HG03521 (cell line): ENCODE results near the gene PSMB10.

Experiments
- ATAC-seq: cut with Tn5 transposase; IDR thresholded peaks from one replicate; pipeline ENCODE4 v1.9.1; 2021; ENCODE audit warnings: mild to moderate bottlenecking, moderate library complexity; ENCODE audit not compliant: unreplicated experiment

The PSMB10 gene

DNA sequence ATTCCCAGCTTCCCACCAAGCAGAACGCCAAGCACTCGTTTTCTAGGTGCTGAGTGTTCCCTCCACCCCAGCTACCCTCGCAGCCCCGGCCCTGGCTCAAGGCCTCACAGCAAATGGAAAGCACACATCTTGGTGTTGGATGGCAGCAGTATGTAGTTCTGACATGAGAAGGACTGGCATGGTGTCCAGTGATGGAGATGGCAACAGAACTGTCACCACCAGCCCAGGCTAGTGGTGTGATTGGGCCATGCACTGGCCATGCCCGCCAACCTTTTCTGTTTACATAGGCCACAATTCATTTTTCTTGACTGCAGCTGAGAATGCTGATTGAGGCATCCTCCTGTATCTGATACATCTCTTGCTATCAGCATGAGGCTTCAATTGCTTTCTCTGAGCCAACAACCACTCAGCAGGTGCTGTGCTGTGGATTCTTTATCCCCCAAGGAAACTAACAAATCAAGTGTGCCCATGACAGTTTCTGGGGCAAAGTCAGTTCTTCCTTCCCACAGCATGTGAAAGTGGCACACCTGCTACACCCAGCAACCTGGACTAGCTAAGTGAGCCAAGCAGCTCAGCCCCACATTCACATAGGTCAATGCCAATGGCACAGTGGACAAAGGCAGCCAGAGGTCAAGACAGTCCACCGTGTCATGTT is 28.0 kb upstream of the PSMB10 start:
- no peak for ATAC-seq

DNA sequence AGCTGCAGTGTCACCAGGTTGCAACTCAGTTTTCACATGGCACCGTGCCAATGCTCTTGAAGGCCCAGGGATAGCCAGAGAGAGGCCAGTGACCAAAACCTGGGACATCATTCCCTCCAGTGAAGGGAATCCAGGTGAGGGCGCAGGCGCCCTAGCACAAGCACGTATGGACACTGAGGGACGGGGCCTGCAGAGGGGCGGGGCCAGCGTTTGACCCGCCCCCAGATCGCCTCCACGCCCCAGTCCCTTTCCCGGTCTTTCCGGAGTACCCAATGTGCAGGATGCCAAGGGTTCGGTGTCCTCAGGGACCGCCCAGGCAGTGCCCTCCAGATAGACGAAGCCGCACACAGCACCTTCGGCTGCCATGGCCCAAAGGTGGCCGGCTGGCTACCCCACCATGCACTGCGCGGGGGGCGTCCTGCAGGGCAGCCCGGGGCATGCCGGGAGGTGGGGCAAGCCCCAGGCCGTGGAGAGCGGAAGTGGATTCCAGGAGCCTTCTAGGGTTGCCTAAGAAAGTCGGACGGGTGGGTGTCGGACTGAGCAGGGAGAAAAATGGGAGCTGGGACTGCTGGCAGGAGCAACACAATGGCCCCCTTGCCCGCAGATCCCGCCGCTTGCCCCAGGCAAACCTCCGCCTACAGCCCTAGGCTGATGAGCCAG is 27.1 kb upstream of the PSMB10 start:
- ATAC-seq = no peak

DNA sequence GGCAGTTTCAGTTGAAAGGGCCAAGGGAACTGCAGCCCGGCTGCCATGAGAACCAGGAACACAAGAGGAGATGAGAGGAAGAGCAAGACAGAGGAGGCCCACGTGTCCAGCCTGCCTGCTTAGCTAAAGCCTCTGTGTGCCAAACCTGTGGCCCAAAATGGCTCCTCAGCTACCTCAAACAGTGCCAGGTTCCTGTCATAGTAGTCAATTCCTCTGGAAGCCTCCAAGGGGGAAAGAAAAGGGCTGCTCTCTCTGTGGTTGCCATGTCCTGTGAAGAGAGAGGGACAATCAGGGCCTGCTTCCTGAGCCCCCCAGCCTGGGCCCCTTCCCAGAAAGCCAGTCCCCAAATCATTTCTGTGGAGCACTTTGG is 26.6 kb upstream of the PSMB10 start:
- ATAC-seq = no peak

DNA sequence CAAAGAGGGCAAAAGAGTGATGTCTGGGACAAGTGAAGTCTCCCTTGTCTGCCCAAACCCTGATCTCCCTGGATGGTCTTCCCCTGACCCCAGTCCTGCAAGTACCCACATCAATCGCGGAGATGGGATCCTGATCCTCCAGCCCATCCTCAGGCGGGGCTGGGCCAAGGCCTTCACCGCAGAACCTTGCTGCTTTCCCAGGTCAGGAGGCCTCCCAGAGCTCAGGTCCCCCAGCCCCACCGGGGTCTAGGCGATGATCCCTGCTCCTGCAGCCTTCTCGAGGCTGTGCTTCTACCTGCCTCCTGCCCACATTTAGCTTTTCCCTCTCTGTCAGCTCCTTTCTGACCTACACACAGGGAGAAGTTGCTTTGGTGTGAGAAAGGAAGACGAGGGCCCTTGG is 25.5 kb upstream of the PSMB10 start:
- no peak for ATAC-seq

DNA sequence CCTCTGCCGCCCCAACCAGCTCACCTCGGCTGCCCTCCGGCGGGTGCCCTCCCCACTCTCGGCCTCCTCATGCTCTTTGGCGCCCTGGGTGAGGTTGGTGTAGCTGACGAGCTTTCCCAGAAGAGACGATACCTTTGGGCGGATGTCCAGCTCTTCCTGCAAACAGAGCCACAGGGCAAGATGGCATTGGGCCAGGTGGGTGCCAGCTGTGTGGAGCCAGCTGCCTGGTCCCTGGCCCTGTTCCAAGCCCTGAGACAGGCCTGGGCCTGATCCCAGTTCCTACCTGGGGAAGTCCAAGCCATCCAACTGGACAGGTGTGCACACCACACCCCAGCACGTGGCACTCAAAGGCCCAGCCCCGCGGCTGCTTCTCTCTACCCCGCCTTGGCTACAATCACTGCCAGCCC is 24.9 kb upstream of the PSMB10 start:
- ATAC-seq = no peak

DNA sequence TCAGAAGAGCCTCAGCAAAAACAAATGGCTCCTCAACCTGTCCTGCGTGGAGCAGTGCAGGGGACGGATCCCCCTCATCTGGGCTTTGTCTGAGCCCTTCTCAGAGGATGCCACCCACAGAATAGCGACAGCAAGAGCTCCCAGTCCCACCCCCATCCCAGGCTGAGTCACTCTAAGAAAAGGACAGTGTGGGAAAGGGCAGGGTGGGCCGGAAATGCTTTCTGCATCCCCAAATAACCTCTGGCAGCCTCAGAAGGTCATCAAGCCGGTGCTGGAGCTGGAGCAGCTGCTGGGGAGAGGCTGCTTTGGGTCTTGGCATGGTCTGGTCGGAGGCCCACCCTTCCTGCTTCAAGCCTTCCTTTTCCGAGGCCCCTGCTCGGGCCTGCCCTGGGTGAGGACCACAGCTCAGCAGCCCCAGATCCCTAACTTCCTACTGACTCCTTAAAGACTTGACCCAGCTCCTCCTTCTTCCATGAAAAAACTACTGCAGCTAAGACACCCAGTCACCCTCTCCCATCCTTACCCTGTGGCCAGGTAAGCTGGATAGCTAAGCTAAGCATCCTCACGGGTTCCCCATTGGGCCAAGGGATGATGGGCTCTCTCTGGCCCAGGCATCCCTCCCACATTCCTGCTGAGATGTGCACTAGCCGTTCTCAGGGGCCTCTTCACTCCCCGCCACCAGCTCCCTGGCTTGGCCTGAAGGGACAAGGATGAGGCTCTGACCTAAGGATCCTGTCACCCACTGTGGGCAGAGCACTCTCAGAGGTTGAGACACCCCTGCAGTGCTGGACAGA is 23.1 kb upstream of the PSMB10 start:
- ATAC-seq = no peak

DNA sequence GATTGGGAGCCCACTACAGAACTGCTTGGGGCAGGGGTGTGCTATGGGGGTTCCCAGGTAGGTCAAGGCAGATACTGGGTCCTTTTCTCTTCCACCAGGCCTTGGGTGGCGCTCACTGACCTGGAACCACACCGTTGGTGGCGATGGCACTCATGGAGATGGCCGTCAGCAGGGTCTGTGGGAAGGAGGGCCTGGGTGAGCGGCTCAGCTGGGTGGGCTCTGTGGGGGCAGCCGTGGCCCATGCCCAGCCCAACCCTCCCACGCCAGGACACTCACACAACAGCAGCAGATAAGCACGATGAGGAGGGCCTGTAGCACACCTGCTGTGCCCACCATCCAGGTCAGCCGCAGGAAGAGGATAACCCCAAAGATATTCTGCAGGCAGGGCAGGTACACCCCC is 21.0 kb upstream of the PSMB10 start:
- ATAC-seq = no peak

DNA sequence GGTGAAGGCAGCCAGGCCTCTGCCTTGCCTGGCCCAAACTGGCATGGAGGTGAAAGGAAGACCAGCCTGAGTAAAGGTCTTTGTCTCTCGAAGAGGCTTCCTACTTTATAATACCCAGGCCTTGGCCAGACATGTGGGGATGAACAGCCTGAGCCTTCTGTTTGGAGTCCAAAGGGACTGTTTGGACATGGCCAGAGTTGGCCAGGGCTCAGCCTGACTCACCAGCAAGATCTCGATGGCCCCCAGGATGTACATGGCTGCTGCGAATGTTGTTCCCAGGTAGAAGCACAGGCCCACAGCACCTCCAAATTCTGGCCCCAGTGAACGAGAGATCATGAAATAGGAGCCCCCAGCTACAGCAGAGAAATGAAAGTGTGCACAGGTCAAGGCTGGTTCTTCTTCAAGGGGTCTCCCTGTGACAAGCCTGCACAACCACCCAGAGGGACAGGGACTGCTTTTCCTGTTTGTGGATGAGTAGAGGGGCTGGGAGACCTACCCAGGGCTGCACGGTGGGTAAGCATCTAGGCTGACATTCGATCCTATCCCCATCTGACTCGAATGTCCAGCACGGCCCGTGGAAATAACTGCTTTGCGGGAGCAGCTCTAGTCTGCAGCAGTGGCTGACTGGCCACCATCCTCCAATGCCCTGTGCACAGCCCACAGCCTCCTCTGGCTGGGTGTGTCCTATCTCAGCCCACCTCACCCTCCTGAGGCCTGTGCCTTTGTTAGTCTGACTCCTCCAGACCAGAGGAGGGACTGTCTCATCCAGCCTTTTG is 18.0 kb upstream of the PSMB10 start:
- no peak for ATAC-seq

DNA sequence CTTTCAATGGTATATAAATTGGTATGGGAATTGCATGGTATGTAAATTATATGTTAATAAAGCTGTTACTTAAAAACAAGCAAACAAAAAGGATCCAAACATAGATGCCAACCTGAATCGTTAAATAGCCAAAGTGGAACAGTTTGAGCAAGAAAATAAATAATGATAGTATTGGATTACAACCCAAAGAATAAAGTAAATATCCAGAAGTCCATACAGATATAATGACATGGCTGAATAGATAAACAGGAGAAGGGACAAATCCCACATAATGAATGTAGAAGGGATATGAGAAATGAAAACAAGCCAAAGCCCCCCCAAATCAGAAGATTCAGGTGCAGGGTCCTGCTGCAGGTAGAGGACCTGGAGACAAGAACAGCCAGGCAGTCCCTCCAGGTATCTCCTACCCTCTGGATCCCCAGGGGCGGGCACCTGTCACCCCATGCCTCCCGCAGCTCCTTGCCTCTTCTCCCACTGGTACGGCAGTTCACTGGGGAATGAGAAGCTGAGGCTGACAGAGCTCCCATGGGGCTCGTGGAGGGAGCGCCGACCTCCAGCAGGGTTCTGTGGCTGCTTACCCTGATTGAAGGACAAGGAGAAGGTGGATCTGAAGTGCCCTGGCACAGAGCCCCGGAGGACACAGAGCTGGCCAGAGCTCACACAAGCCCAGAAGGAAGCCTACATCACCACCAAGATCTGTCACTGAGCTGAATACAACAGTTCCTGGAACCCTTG is 17.2 kb upstream of the PSMB10 start:
- no peak for ATAC-seq

DNA sequence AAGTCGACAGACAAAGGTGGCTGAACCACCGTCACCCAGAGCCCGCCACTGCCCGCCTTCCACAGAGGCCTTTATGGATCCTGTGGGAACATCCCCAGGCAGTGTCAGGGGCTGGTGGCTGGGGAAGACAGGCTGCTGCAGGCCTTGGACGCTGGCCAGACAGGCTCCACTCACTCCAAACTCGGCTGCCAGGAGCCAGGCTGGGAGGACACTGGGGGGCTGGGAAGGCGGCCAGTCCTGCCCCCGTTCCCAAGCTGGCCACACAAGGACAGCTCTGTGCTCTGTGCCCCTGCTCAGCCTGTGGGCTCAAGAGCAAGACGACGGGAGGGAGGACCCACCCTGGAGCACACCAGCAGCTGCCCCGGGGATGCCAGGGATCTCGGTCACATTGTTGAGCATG is 14.8 kb upstream of the PSMB10 start:
- ATAC-seq = no peak

DNA sequence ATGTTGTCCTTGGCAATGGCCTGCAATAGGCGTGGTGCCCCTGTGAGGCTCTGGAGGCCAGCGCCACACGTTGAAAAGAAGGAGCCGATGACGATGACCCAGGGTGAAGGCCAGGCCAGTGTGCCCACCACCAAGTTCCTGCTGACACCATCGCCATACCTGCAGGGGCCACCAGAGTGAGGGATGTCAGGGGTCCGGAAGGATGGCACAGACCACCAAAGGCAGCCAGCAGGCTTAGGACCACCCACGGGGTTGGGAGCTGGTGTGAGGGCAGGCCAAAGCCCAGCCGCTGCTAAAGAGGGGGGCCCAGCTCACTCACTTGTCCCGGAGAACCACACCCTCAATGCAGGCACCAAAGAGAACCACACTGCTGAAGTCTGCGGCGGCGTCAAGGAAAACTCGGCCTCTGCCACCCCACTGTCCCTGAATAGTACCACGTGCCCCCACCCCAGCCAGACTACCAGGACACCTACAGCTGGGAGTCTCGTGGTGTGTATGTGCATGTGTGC is 13.7 kb upstream of the PSMB10 start:
- no peak for ATAC-seq

DNA sequence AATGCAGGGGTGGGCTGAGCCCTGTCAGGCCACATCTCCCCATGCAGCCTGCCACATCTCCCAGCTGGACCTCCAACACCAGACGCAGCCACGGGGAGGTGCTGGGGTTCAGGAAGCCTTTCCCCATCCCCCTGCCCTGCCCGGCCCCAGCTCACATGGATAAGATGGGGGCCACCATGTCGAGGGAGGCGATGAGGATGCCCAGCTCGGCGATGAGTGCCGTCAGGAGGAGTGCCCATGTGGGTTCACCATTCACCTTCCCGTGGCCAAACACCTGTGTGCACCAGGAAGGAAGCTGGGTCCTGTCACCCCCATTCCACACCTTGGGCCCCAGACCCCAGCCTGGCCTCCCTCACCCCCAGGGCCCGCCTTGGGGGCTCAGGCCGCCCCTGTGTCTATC is 13.0 kb upstream of the PSMB10 start:
- ATAC-seq = no peak

DNA sequence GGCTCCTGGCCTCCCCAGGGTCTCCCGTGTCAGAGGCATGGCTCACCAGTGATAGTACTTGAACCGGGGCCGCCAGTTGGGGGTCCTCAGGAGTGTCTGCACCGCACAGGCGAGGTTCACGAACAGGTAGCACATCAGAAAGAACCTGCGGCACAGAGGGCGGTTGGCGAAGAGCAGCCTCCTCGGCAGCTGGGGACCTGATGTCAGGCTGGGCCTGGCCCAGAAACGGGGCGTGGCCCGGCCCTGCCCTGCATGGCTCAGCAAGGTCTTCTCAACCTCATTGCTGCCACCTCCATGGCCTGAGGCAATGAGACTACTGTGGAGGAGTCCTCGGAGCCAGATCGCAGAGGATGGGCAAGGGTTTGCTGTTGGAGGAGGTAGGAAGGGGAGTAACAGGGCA is 11.4 kb upstream of the PSMB10 start:
- no peak for ATAC-seq

DNA sequence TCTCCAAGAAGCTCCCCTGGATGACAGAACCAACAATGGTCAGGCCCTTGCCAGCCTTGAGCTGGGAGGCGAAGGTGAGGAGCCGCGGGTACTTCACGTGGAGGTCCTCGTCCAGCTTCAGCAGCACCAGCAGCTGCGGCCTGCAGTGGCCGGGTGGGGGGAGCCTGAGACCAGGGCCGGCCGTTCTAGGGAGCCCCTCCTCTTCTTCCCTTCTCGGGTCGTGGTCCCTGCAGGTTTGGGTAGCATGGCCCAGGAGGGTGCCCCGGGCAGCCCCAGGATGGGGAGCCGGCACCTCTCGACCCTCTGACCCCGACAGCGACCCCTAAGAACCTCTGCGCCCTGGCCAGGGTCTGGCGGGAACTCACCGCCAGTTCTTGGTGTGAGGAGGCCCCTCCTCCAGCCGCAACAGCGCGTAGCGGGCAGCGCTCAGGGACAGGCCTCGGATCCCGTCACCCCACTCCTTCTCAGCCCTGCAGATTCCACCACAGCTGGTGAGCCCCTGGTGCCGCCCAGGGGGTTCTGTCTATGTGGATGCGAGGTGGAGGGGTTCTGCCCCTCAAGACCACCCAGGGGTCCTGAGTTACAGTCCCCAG is 10.4 kb upstream of the PSMB10 start:
- ATAC-seq = no peak

DNA sequence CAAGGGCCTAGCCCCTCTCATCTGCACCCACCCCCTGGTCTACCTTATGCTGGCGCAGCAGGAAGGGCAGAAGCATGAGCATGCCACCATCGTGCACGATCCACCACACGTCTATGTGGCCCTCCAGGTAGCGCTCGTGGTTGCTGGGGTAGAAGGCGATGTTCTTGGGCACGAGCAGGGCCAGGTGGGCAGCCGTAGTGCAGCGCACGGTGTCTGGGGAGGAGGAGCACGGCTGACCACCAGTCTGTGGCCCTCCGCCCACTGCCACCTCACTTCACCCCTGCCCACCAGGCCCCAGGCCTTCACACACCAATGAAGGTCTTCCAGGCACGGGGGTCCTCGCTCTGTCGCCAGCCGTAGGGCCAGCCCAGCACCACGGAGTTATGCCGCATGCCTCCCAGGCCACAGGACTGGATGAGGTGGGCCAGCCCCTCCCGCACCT is 9.5 kb upstream of the PSMB10 start:
- ATAC-seq = no peak

DNA sequence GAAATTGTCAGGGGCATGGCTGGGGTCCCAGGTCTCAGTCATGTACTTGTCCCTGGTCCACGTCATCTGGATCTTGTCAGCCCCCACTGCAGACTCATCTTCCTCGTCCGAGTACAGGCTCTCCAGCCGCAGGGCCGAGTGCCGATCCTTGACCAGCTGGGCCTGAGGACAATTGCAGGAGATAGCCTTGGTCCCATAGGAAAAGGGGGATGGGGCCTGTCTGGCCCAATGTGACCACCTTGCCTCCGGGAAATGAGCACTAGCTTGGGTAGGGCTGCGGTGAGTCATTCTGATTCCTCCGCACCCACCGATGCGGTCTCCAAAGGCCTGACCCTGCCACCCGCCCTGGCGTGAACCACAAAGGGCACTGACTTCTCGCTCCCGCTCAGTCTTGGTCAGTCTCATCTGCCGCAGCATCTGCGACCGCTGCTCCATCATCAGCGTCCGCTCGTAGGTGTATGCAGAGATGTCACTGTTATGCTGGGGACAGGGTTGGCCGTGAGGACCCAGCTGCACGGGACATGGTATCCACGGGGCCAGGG is 8.8 kb upstream of the PSMB10 start:
- no peak for ATAC-seq

DNA sequence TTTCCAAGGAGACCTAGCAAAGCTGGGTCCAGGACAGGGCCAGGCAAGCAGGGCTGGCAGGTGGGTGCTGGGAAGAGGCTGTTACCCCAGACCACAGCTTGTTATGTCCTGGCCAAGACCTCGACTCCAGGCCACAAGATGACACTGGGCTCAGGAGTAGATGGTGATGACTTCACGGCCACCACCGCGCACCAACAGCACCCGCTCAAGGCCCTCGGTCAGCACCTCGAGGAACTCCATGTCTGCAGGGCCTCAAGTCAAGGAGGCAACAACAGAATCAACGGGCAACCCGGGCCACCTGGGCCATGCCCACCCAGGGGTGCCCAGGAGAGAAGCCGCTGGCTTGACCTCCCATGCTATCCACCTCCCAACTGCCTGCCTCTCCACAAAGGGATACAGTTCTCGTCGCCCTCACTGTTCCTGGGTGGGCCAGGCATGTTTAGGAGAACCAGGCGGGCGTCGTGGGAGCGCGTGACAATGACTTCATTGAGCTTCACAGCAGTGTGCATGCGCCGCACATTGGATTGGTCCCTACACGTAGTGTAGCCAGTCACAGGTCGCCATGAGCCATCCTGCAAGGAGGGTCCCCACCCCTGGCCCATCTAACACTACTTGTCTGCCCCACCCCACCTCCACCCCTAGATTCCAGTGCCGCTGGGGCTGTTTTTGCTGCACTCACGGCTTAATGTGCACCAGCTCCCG is 8.2 kb upstream of the PSMB10 start:
- no peak for ATAC-seq

DNA sequence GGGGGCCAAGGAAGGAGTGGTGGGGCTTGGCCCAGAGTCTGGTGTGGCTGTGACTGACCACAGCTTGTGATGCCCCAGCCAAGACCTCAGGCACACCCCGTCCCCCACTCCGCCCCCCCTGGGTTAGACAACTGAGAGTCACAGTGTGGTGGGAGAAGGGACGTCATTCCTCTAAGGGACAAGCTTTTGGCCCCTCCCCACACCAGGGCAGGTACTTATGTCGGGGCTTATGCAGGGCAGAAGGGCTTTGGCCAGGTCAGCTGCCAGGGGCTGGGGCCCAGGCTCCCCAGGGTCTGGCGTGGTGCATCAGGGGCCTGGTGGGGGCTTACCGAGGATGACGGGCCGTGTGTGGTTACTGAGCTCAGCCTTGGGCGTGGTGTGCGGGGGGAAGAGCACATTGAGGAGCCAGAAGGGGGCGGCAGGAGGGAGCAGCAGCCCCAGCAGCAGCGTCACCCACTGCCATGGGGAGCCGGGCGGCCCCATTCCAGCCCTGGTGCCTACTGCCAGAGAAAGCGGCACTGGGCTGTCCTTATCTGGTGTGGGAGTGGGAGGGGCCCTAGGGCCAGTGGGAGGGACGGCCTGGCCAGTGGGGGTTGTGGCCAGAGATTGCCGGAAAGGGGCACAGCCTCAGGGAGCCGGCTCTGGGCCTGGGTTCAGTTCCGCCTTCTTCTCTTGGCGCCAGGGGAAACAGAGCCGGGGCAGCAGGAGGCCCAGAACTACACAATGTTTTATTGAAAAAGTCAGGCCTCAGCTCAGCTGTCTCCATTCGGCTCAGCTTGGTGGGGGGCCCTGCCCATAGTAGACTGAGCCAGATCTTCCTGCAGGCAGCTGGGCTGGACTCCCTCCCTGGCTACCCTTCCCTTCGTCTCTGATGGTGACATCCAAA is 7.2 kb upstream of the PSMB10 start, which contains the start of gene LCAT:
Gene LCAT (minus strand): TSS at position 502 of the 886 bp plus-strand sequence. CDS start 19 bp downstream, at position 483.
- ATAC-seq = no peak
